OCI-LY1 (cell line): ENCODE data around the gene DHRSX.

ENCODE experiments used
- CTCF ChIP-seq: fragments of 200-600 bp; sonication (generic), shearing (Covaris generic); IDR thresholded peaks from 2 replicates; pipeline ENCODE4 v1.5.1; 2017; ENCODE audit warnings: mild to moderate bottlenecking, antibody characterized with exemption, low read length, moderate library complexity, mixed read lengths
- EZH2 ChIP-seq: fragments of 200-600 bp; sonication (generic), shearing (Covaris generic); IDR thresholded peaks from 2 replicates; pipeline ENCODE4 v1.8.0; 2017; ENCODE audit warnings: borderline replicate concordance, mixed run types, mild to moderate bottlenecking, antibody characterized with exemption, low read length, moderate library complexity, mixed read lengths

- TF ChIP-seq CTCF = no peak
- no peak for TF ChIP-seq EZH2
Observed at GRCh38 chrX:2536974-2537373, 36.2 kb upstream of the DHRSX start.
